SK-MEL-5 (cell line): ENCODE results near the gene SDK1. TPM values are rescaled to one million over a fixed set of nuclear protein-coding genes. Genes with fewer than 3 reads are reported as not detected.
A peak's percentile ranks its signal among the peaks of the same experiment; 100 is the strongest.

Experiments
- DNase-seq: peaks from one replicate; pipeline ENCODE4 v3.0.0-alpha.2; 2016; ENCODE audit warnings: low read depth, low spot score
- in situ Hi-C: cut with HindIII; loops from 2 replicates; pipeline ENCODE4 v1.10.0; 2016; ENCODE audit warnings: low sequenced_read_pairs, high pct_unique_total_duplicates, low pct_unique_long_range_greater_than_20kb
- total RNA-seq: library from RNA; depleted of rRNA; stranded (reverse); fragments of >200 nt; shearing (Covaris generic); gene quantifications from 2 replicates; pipeline ENCODE4 v1.2.3, GENCODE V29; 2014

SDK1 gene
- total RNA-seq, 1 experiment from 2014 or later = 0.13 TPM

GRCh38 chr7:3884543-3884942 is 583.5 kb downstream of the SDK1 start:
- in situ Hi-C loops = no loop called here
- DNase-seq = no peak

DNA sequence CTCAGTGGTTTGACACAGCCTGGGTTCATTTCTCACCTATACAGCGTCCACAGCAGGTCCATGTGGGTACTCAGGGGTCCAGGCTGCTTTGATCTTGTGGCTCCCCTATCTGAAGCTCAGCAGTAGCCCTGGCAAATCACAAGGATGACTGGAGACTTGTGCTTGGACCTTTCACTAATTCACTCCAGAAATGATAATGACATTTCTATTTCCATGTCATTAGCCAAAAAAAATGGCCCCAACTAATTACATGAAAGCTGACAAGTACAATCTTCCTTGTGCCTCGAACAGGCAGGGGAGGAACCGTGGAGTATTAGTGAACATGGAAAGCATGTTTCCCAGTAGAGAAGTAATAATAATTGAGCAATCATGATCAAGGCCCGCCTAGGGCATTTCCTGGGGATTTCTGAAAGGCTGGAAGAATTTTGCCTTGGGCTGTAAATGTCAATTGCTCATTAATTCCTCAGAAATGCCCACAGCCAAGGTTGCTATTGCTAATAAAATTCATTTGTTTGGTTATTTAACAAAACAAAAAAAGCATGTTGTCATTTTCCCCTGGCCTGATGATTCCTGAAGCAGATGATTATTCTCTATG is 586.1 kb downstream of the SDK1 start:
- no peak for DNase-seq
- in situ Hi-C loops = no loop called here

DNA sequence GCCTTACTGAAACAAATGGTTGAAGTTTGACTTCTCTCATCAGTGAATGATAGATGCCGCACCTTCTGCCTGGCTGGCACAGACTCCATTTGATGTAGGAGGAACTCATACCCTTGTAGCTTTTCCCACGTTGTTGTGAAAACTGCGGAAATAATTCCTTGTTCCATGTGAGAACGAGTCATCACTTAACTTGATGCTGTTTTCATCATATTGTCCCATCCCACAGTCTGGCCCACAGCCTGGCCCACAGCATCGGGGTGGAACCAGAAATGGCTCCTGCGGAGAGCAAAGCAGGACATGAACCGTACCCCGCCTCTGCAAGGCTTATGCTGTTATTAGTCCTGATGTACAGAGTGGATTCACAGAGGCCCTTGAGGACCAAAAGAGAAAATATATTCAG is 587.0 kb downstream of the SDK1 start:
- DNase-seq = no peak
- in situ Hi-C loops = no loop called here

GRCh38 chr7:3892157-3892556 is 591.1 kb downstream of the SDK1 start:
- DNase-seq = no peak
- in situ Hi-C loops = no loop called here

DNA sequence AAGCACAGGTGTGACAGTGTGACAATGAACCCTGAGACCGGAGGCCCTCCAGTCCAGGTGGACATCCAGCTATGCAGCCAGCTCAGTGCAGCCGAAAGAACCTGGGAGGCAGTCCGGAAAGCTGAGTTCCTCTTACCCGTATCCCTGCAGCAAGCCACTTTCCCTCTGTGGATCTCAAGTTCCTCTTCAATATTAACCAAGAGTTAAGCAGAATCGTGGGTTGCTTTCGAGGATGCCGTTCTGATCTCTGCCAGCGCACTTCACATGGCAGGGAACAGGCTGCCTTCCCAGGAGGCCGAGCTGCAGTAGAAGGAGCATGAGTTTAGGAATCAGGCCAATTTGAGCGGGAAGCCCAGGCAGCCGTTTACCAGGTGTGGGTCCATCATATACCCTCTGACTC is 591.6 kb downstream of the SDK1 start:
- in situ Hi-C loops = no loop called here
- DNase-seq = no peak

DNA sequence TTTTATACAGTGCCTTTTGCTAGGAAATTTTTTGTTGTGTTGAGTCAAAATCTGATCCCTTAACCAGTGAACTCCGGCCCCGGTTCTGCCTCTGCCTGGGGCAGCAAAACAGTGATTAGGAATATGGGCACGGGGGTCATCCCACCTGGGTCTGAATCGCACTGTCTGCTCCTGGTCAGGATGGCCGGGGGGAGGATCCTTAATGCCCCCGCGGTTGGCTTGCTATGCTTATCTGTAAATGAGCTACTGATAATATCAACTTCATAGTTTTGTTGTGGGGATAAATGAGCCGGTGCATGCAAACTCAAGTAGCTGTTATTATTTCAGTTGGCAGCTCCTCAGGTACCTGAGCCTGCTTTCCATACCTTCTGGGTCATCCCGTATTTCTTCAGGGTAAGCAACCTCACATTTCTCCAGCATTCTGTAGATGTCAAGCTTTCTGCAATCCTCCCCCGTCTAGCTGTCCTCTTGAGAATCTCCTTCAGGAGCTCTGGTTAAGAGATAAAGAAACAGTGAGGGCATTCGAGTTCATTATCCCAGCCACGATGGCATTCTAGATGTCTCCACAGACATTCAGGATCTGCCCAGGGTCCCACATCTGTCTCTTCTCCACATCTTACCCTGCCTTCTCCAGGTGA is 592.2 kb downstream of the SDK1 start:
- in situ Hi-C loops = no loop called here
- no peak for DNase-seq

GRCh38 chr7:3893789-3894153 is 592.7 kb downstream of the SDK1 start:
- no peak for DNase-seq
- in situ Hi-C loops = no loop called here

GRCh38 chr7:3895341-3896116 is 594.5 kb downstream of the SDK1 start:
- no peak for DNase-seq
- in situ Hi-C loops = no loop called here

DNA sequence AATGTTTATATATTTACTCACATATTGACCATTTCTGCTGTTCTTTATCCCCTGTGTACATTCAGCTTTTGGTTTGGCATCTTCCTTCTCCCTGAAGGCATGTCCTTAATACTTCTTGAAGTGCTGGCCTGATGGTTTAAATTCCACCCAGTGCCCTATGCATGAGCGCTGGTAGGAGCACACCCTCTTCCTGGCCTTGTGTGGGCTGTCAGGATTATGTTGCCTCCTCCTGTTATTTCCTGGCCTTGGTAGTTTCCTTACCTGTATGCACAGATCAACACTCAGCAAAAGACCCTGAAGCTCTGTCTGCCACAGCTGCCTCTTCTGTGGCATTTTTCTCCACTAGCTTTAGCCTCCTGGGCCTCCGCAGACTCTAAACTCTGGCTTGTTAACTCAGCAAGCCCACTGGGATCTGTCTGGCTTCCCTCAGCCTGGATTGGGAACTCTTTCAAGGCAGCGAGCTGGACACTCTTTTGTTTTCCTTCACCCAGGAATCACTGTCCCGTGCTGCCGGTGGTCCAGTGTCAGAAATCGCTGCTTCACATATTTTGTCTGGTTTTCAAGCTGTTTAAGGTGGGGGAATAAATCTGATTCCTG is 595.2 kb downstream of the SDK1 start:
- in situ Hi-C loops = no loop called here
- no peak for DNase-seq

DNA sequence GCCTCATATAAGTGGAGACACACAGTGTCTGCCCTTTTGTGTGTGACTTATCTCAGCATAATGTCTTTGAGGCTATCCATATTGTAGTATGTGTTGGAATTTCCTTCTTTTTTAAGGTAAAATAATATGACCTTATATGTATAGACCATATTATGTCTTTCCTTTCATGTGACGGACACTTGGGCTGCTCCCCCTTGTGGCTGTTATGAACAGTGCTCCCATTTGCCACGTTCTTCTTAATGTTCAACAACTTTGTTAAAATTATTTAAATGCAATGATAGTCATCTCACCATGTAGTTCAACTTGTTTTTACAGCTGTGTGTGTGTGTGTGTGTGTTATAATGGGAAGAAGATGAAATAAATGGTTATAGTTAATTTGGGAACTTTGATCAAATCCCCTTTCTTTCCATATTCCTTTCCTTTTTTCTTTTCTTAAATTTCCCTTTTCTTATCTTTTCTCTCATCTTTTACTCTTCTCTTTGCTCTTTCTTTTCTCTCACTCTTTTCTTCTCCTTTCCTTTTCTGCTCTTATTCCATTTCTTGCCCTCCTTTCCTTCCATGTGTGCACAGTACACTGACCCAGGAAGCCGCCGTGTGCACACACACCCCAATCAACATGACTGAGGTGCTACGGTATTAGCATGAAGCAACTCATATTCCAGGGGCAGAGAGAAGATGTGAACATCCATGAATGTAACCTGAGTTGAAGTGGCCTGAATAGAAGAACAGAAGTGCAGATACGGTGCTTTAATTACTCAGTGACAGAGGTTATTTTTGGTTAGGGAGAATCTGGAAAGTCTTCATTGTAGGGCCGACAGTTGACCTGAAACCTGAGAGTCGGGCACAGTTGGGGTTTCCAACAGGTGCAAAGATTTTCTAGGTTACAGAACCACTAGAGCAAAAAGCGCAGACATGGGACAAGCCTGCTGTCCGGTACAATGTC is 596.6 kb downstream of the SDK1 start:
- peak; percentile 67 for DNase-seq

GRCh38 chr7:3899559-3899991 is 598.5 kb downstream of the SDK1 start:
- in situ Hi-C loops = no loop called here

More for the DNA sequence above, 596.6 kb downstream of the SDK1 start:
- in situ Hi-C loops = no loop called here

DNA sequence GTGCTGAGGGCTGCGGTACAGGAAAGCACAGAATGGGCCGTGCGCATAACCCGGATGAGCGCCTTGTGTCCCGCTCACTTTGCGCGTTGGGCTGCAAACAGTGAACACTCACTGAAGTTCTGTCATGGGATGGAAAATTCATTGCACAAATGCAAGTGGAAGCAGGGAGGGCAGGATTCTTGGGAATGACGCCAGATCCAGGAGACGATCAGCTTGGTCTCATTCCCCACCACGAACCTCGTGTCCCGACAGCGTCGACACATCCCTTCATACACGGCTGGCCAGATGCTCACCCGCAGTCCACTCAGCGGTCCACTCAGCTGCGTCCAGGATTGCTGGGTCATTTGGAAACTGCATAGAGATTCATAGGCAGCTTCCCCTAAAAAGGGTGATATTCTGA is 607.1 kb downstream of the SDK1 start:
- no peak for DNase-seq
- in situ Hi-C loops = no loop called here

More at GRCh38 chr7:3899559-3899991, 598.5 kb downstream of the SDK1 start:
- no peak for DNase-seq

DNA sequence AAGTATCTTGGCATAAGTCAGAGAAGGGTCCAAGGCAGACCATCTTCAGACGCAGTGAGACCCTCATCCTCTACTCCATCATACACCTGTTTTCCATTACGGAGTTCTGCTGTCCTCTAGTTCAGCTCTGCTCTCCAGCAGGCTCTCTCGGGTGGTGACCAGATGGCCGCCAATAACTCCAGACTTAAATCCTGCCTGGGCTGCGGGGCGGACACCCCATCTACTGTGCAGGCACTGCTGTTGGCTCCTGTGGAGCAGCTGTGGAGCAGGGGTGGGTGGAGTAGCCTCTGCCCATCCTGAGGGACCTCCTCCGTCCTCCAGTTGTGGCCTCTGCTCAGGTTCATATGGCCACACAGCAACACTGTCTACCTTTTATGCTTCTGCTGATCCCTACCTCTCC is 608.1 kb downstream of the SDK1 start:
- no peak for DNase-seq
- in situ Hi-C loops = no loop called here

- in situ Hi-C loops = no loop called here
- DNase-seq = peak; percentile 23
Measured at GRCh38 chr7:3910054-3910453, 609.0 kb downstream of the SDK1 start.

DNA sequence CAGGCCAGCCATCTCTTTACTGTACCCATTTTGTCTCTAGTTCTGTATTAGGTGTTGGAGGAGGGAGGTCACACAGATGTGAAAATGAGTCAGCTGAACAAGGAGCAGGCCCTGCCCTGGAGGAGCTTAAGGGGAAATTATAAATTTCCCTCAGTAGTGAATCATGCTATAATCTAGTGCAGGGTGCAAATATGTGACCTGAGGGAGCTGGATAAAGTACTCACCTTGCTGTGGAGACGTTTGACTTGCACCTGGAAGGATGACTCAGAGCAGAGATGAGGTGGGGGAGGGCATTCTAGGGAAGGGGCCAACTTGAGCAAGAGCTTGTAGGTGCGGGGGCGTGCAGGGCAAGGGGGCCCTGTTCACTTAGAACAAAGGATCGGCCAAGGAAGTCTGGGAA is 610.6 kb downstream of the SDK1 start:
- DNase-seq = no peak
- in situ Hi-C loops = no loop called here

- DNase-seq = no peak
- in situ Hi-C loops = no loop called here
Measured at GRCh38 chr7:3912291-3912690, 611.2 kb downstream of the SDK1 start.

GRCh38 chr7:3914051-3914775 is 613.2 kb downstream of the SDK1 start:
- DNase-seq = no peak
- in situ Hi-C loops = no loop called here
